Endothelial cell of umbilical vein (primary cell): ENCODE data around the gene TSPYL1. TPM values are rescaled to one million over a fixed set of nuclear protein-coding genes. Genes with fewer than 3 reads are reported as not detected.

Source experiments
- BruUV-seq: library from RNA; stranded (reverse); fragments of 400-500 nt; replicated peaks from 2 replicates; lab custom pipeline; 2021; lab: Mats Ljungman, UMichigan
- CTCF ChIA-PET: fragments of 300-600, 350-600 bp; sonication (Branson Sonifier 250); formaldehyde crosslinking; loops from one replicate; lab custom pipeline; 2021; ENCODE audit warnings: antibody characterized with exemption, inconsistent platforms; lab: Charles Lee
- POLR2A ChIA-PET: fragments of 300-600, 350-600 bp; sonication (Branson Sonifier 250); formaldehyde crosslinking; loops from one replicate; lab custom pipeline; 2021; ENCODE audit warnings: antibody characterized with exemption, inconsistent platforms; lab: Charles Lee
- DNase-seq: peaks from one replicate; pipeline ENCODE4 v3.0.0-alpha.2; 2011; ENCODE audit warnings: low read depth, low spot score
- FAIRE-seq: peaks from 2 replicates; lab custom pipeline; 2011; peaks lifted over from hg19 to GRCh38; lab: Jason Lieb, UNC
- H2AFZ ChIP-seq: 2 replicates; pipeline ENCODE4 v1.6.0; 2012; ENCODE audit warnings: low read depth, low read length, control low read depth, inconsistent platforms
- H3K27ac ChIP-seq: 2 replicates; pipeline ENCODE4 v1.5.1; 2011; ENCODE audit warnings: low read depth, mild to moderate bottlenecking, control low read depth, low read length, moderate library complexity; ENCODE audit not compliant: insufficient read depth
- H3K27me3 ChIP-seq, 2 experiments: 2 replicates each; pipeline versions ENCODE4 v1.6.0 to v1.6.1; 2011; ENCODE audit warnings: low read length in 2 of 2, mixed read lengths in 1 of 2; ENCODE audit not compliant: control insufficient read depth in 2 of 2, insufficient read depth in 2 of 2
- H3K36me3 ChIP-seq, 2 experiments: 2 replicates in 1 of 2; 3 replicates in 1 of 2; pipeline ENCODE4 v1.5.1; 2011; ENCODE audit warnings: low read length in 2 of 2, mild to moderate bottlenecking in 1 of 2, moderate library complexity in 1 of 2; ENCODE audit not compliant: control insufficient read depth in 2 of 2, insufficient read depth in 2 of 2; ENCODE audit errors: extremely low read depth in 1 of 2
- H3K4me1 ChIP-seq: 3 replicates; pipeline ENCODE4 v1.5.1; 2011; ENCODE audit warnings: mild to moderate bottlenecking, low read length; ENCODE audit not compliant: control insufficient read depth, insufficient read depth; ENCODE audit errors: extremely low read depth
- H3K4me2 ChIP-seq: 2 replicates; pipeline ENCODE4 v1.6.1; 2011; ENCODE audit warnings: low read length, control low read depth, mixed read lengths; ENCODE audit not compliant: insufficient read depth
- H3K4me3 ChIP-seq, 3 experiments: fragments of 200-600 bp in 1 of 3; sonication (generic), shearing (Covaris generic) in 1 of 3; replicated peaks in 1 of 3; 2 replicates each; pipeline ENCODE4 v1.5.1; 2011 to 2016; ENCODE audit warnings: control low read depth in 3 of 3, low read length in 3 of 3, mild to moderate bottlenecking in 2 of 3, inconsistent platforms in 1 of 3, low read depth in 1 of 3, moderate library complexity in 1 of 3; ENCODE audit not compliant: insufficient read depth in 1 of 3
- H3K79me2 ChIP-seq: 2 replicates; pipeline ENCODE4 v1.6.0; 2012; ENCODE audit warnings: low read length, inconsistent platforms; ENCODE audit not compliant: control insufficient read depth, insufficient read depth
- H3K9ac ChIP-seq: replicated peaks from 2 replicates; pipeline ENCODE3; 2011; ENCODE audit warnings: low read length, control low read depth; ENCODE audit not compliant: insufficient read depth; ENCODE audit errors: extremely low read depth
- H3K9me1 ChIP-seq: replicated peaks from 3 replicates; pipeline ENCODE4 v1.6.0; 2011; ENCODE audit warnings: mild to moderate bottlenecking, low read length; ENCODE audit not compliant: control insufficient read depth, insufficient read depth; ENCODE audit errors: extremely low read depth
- H3K9me3 ChIP-seq: replicated peaks from 2 replicates; pipeline ENCODE4 v1.5.1; 2012; ENCODE audit warnings: low read length, inconsistent platforms; ENCODE audit not compliant: control insufficient read depth, insufficient read depth
- H4K20me1 ChIP-seq: replicated peaks from 2 replicates; pipeline ENCODE3; 2011; ENCODE audit warnings: mild to moderate bottlenecking, low read length; ENCODE audit not compliant: control insufficient read depth, insufficient read depth; ENCODE audit errors: extremely low read depth
- CTCF ChIP-seq, 2 donors: IDR thresholded peaks; 1 replicate in 1 of 2; 2 replicates in 1 of 2; pipeline ENCODE4 v1.5.1; 2011; ENCODE audit warnings: low read length in 2 of 2, mild to moderate bottlenecking in 2 of 2, moderate library complexity in 2 of 2, control low read depth in 1 of 2, inconsistent platforms in 1 of 2, low read depth in 1 of 2; ENCODE audit not compliant: insufficient read depth in 1 of 2; ENCODE audit errors: extremely low read depth in 1 of 2
- EZH2 ChIP-seq: IDR thresholded peaks from 2 replicates; pipeline ENCODE4 v1.6.1; 2012; ENCODE audit warnings: borderline replicate concordance, low read depth, mild to moderate bottlenecking, moderate library complexity, low read length, inconsistent platforms; ENCODE audit not compliant: severe bottlenecking
- FOS ChIP-seq: IDR thresholded peaks from 2 replicates; pipeline ENCODE4 v1.6.1; 2011; ENCODE audit warnings: mild to moderate bottlenecking, low read length, moderate library complexity, borderline replicate concordance; ENCODE audit not compliant: insufficient read depth
- GATA2 ChIP-seq: IDR thresholded peaks from 2 replicates; pipeline ENCODE4 v1.7.0; 2011; ENCODE audit warnings: low read depth, mild to moderate bottlenecking, moderate library complexity, mixed read lengths, low read length; ENCODE audit not compliant: insufficient read length, insufficient read depth
- JUN ChIP-seq: IDR thresholded peaks from 2 replicates; pipeline ENCODE4 v1.6.1; 2011; ENCODE audit warnings: borderline replicate concordance, low read depth; ENCODE audit not compliant: insufficient read length, insufficient read depth
- MAX ChIP-seq: IDR thresholded peaks from 2 replicates; pipeline ENCODE4 v1.6.1; 2011; ENCODE audit not compliant: insufficient read depth, insufficient read length
- POLR2A ChIP-seq: IDR thresholded peaks from 2 replicates; pipeline ENCODE4 v1.6.1; 2012; ENCODE audit warnings: low read depth, mild to moderate bottlenecking, control low read depth, low read length
- dilution Hi-C: fragments of 300-500 bp; cut with MboI; formaldehyde crosslinking; loops from one replicate; pipeline ENCODE4 v1.15.0; 2019; ENCODE audit warnings: low sequenced_read_pairs; ENCODE audit not compliant: extremely low pct_ligation_motif_present
- intact Hi-C: fragments of 100-400 bp; cut with micrococcal nuclease; formaldehyde crosslinking; loops from one replicate; pipeline ENCODE4 v1.10.0; 2022
- polyA plus RNA-seq, 4 experiments: library from polyadenylated mRNA; depleted of rRNA in 3 of 4; stranded (reverse) in 3 of 4; unstranded in 1 of 4; fragments of >200 nt; gene quantifications; 2 replicates each; pipeline versions ENCODE4 v1.2.1 to v1.2.3, GENCODE V29; 2011 to 2012; ENCODE audit warnings: missing spikeins in 1 of 4
- total RNA-seq: library from RNA; stranded (reverse); gene quantifications from 2 replicates; pipeline ENCODE4 v1.2.3, GENCODE V29; 2021

The TSPYL1 gene
- total and polyA plus RNA-seq, 2 donors (not counting 3 experiments of a cell fraction or from before 2014, with no cell fraction given), result 32.1 to 54.5 TPM

GRCh38 chr6:116238083-116238482 is 41.6 kb downstream of the TSPYL1 start:
- H3K27ac ChIP-seq, result no peak overlapping the region
- no peaks in the 10 kb centered on the region for H3K4me1 ChIP-seq
- H3K9ac ChIP-seq, result no peak overlapping the region
- POLR2A ChIA-PET, result no interaction called here
- no peaks in the 10 kb centered on the region for H3K36me3 ChIP-seq
- no peaks in the 10 kb centered on the region for H3K79me2 ChIP-seq
- no peaks in the 10 kb centered on the region for H3K9me3 ChIP-seq
- H3K27me3 ChIP-seq, result no peaks in the 10 kb centered on the region
- TF ChIP-seq EZH2, result no peak
- no peak for TF ChIP-seq CTCF (IDR thresholded peaks at IDR 0.05; ENCODE audit: extremely low read depth in 1 of 2, insufficient read depth in 1 of 2, low read depth in 1 of 2, low read length in 2 of 2)
- no peak for TF ChIP-seq GATA2
- FAIRE-seq (no peak), DNase-seq (no peak)
- H3K4me2 ChIP-seq, result no peak overlapping the region
- H3K4me3 ChIP-seq, result no peak overlapping the region
- no peaks in the 10 kb centered on the region for H3K9me1 ChIP-seq
- H2AFZ ChIP-seq, result no peak overlapping the region
- CTCF ChIA-PET, result interaction anchor here (0.9 to 5.4 kb wide), 3 partner anchors 20 to 49 kb away, joined by 3 to 21 read pairs (median 5); no protein-coding TSS in a partner anchor
- BruUV-seq, result no TSS peak
- intact Hi-C loops, result no loop called here
- no peaks in the 10 kb centered on the region for H4K20me1 ChIP-seq
- dilution Hi-C loops, result no loop called here

GRCh38 chr6:116234689-116235088 is 45.0 kb downstream of the TSPYL1 start:
- Histone ChIP-seq H3K4me1 (no peaks in the 10 kb centered on the region), H3K27ac (no peak overlapping the region), H3K9me3 (no peaks in the 10 kb centered on the region), H3K9me1 (no peaks in the 10 kb centered on the region), H3K4me3 (no peak overlapping the region), H4K20me1 (no peaks in the 10 kb centered on the region), H3K27me3 (no peaks in the 10 kb centered on the region), H2AFZ (no peak overlapping the region), H3K9ac (no peak overlapping the region), H3K79me2 (no peaks in the 10 kb centered on the region), H3K36me3 (no peaks in the 10 kb centered on the region), H3K4me2 (no peak overlapping the region)
- dilution Hi-C loops (no loop called here), intact Hi-C loops (no loop called here)
- POLR2A ChIA-PET, result no interaction called here
- CTCF ChIA-PET, result interaction anchor here (5.4 kb wide), 1 partner anchor 17 kb away, joined by 21 read pairs; no protein-coding TSS in a partner anchor
- no peak for FAIRE-seq
- no peak for DNase-seq
- BruUV-seq, result no TSS peak
- no peak for TF ChIP-seq CTCF (IDR thresholded peaks at IDR 0.05; ENCODE audit: extremely low read depth in 1 of 2, insufficient read depth in 1 of 2, low read depth in 1 of 2, low read length in 2 of 2)
- no peak for TF ChIP-seq MAX
- TF ChIP-seq FOS, result no peak
- TF ChIP-seq GATA2, result no peak
- no peak for TF ChIP-seq POLR2A
- no peak for TF ChIP-seq JUN
- TF ChIP-seq EZH2, result no peak
